HepG2 (cell line): Measurements from ENCODE around the gene METTL23. TPM values are rescaled to one million over a fixed set of nuclear protein-coding genes. Genes with fewer than 3 reads are reported as not detected.
A peak's percentile ranks its signal among the peaks of the same experiment; 100 is the strongest.

ENCODE experiments used
- CBX2 ChIP-seq, 2 experiments: fragments of 200-600 bp in 1 of 2; sonication (generic); formaldehyde crosslinking in 1 of 2; IDR thresholded peaks; 2 replicates each; pipeline versions ENCODE4 v1.7.0 to v1.8.1; 2018 to 2022; ENCODE audit warnings: low read depth in 2 of 2, low read length in 1 of 2, mild to moderate bottlenecking in 1 of 2, missing genetic modification reagents in 1 of 2
- FOXA3 ChIP-seq: IDR thresholded peaks from 2 replicates; pipeline ENCODE4 v1.6.1; 2016; ENCODE audit warnings: missing genetic modification reagents, missing compliant biosample characterization
- FOXK1 ChIP-seq: sonication (generic); formaldehyde crosslinking; IDR thresholded peaks from 2 replicates; pipeline ENCODE4 v1.4.0; 2020; ENCODE audit warnings: low read depth, missing genetic modification reagents, borderline replicate concordance
- FOXP1 ChIP-seq, 2 experiments: fragments of 450-650 bp in 1 of 2; IDR thresholded peaks; 2 replicates each; pipeline ENCODE4 v1.6.1; 2017 to 2018; ENCODE audit warnings: antibody characterized with exemption in 1 of 2
- GATA4 ChIP-seq: sonication (generic); IDR thresholded peaks from 2 replicates; pipeline ENCODE4 v1.6.1; 2016; ENCODE audit warnings: antibody characterized with exemption, low read depth, borderline replicate concordance
- KDM5A ChIP-seq: fragments of 200-600 bp; sonication (generic); IDR thresholded peaks from 2 replicates; pipeline ENCODE4 v1.7.0; 2018; ENCODE audit warnings: antibody characterized with exemption, mild to moderate bottlenecking, low read length, borderline replicate concordance
- MED1 ChIP-seq: sonication (generic); formaldehyde crosslinking; IDR thresholded peaks from 2 replicates; pipeline ENCODE4 v1.4.0; 2020; ENCODE audit warnings: missing genetic modification reagents
- PHF21A ChIP-seq: sonication (generic); formaldehyde crosslinking; IDR thresholded peaks from 2 replicates; pipeline ENCODE4 v1.5.0; 2020; ENCODE audit warnings: mild to moderate bottlenecking, missing genetic modification reagents
- PHF8 ChIP-seq: sonication (generic); formaldehyde crosslinking; IDR thresholded peaks from 2 replicates; pipeline ENCODE4 v1.5.0; 2020; ENCODE audit warnings: missing genetic modification reagents
- POGZ ChIP-seq: sonication (generic); formaldehyde crosslinking; IDR thresholded peaks from 2 replicates; pipeline ENCODE4 v1.4.0; 2020; ENCODE audit warnings: mild to moderate bottlenecking, missing genetic modification reagents
- RARA ChIP-seq: IDR thresholded peaks from 2 replicates; pipeline ENCODE4 v1.6.1; 2016; ENCODE audit warnings: missing genetic modification reagents, missing compliant biosample characterization
- REL ChIP-seq: sonication (generic); formaldehyde crosslinking; conservative IDR thresholded peaks from 2 replicates; pipeline ENCODE4 v1.8.0; 2022; ENCODE audit warnings: mild to moderate bottlenecking, missing genetic modification reagents, moderate library complexity
- REXO4 ChIP-seq: sonication (generic); formaldehyde crosslinking; IDR thresholded peaks from 2 replicates; pipeline ENCODE4 v1.8.0; 2022; ENCODE audit warnings: missing genetic modification reagents, mild to moderate bottlenecking, borderline replicate concordance
- SIN3A ChIP-seq: IDR thresholded peaks from 2 replicates; pipeline ENCODE4 v1.6.1; 2011; ENCODE audit warnings: low read depth, mild to moderate bottlenecking, control low read depth, low read length, borderline replicate concordance
- SOX6 ChIP-seq, 2 experiments: fragments of 450-650 bp in 1 of 2; sonication (generic) in 1 of 2; formaldehyde crosslinking in 1 of 2; IDR thresholded peaks; 2 replicates each; pipeline versions ENCODE4 v1.4.0 to v1.6.1; 2017 to 2020; ENCODE audit warnings: antibody characterized with exemption in 1 of 2, mild to moderate bottlenecking in 1 of 2, missing genetic modification reagents in 1 of 2
- ZKSCAN8 ChIP-seq: IDR thresholded peaks from 2 replicates; pipeline ENCODE4 v1.6.1; 2016; ENCODE audit warnings: borderline replicate concordance, missing genetic modification reagents, missing compliant biosample characterization
- ZNF564 ChIP-seq: sonication (generic); formaldehyde crosslinking; IDR thresholded peaks from 2 replicates; pipeline ENCODE4 v1.8.1; 2023; ENCODE audit warnings: mild to moderate bottlenecking, missing genetic modification reagents
- ZNF772 ChIP-seq: sonication (generic); formaldehyde crosslinking; IDR thresholded peaks from 2 replicates; pipeline ENCODE4 v1.5.0; 2020; ENCODE audit warnings: mild to moderate bottlenecking, missing genetic modification reagents
- ZNF775 ChIP-seq: sonication (generic); formaldehyde crosslinking; IDR thresholded peaks from 2 replicates; pipeline ENCODE4 v1.4.0; 2020; ENCODE audit warnings: missing genetic modification reagents, mild to moderate bottlenecking, moderate library complexity, borderline replicate concordance
- polyA plus RNA-seq, 8 experiments: library from polyadenylated mRNA; depleted of rRNA in 3 of 8; stranded (reverse) in 7 of 8; unstranded in 1 of 8; fragments of >200 nt; fragmentation: Illumina TruSeq in 4 of 8; extraction: Trizol in 4 of 8; gene quantifications; 2 replicates each; pipeline versions ENCODE4 v1.2.1 to v1.2.3, GENCODE V29; 2011 to 2016; ENCODE audit warnings: low read depth in 4 of 8, missing spikeins in 1 of 8, mixed read lengths in 1 of 8; ENCODE audit not compliant: insufficient read depth in 1 of 8
- total RNA-seq, 5 experiments: library from RNA; depleted of rRNA; stranded (reverse); fragments of >200 nt; fragmentation: Illumina TruSeq; extraction: Trizol; gene quantifications; 2 replicates each; pipeline ENCODE4 v1.2.3, GENCODE V29; 2016; ENCODE audit warnings: low read depth in 1 of 5
- TF ChIP-seq, protein P1 (sequence below): sonication (generic); formaldehyde crosslinking; IDR thresholded peaks from 2 replicates; pipeline ENCODE4 v1.5.0; 2020; ENCODE audit warnings: mild to moderate bottlenecking, missing genetic modification reagents
- TF ChIP-seq, protein P2 (sequence below): sonication (generic); formaldehyde crosslinking; IDR thresholded peaks from 2 replicates; pipeline ENCODE4 v1.5.1; 2020; ENCODE audit warnings: mild to moderate bottlenecking, moderate library complexity, missing genetic modification reagents
- TF ChIP-seq, protein P3 (sequence below): sonication (generic); formaldehyde crosslinking; IDR thresholded peaks from 2 replicates; pipeline ENCODE4 v1.8.1; 2023; ENCODE audit warnings: mild to moderate bottlenecking, inconsistent platforms, moderate library complexity, missing genetic modification reagents, borderline replicate concordance
- TF ChIP-seq, protein P4 (sequence below): sonication (generic); formaldehyde crosslinking; IDR thresholded peaks from 2 replicates; pipeline ENCODE4 v1.4.0; 2020; ENCODE audit warnings: missing genetic modification reagents, mild to moderate bottlenecking, borderline replicate concordance

Gene METTL23
- total and polyA plus RNA-seq, 2 of the 13 experiments (the other 11 are each of a cell fraction or from before 2014, with no cell fraction given): 39.9 to 104 TPM

DNA sequence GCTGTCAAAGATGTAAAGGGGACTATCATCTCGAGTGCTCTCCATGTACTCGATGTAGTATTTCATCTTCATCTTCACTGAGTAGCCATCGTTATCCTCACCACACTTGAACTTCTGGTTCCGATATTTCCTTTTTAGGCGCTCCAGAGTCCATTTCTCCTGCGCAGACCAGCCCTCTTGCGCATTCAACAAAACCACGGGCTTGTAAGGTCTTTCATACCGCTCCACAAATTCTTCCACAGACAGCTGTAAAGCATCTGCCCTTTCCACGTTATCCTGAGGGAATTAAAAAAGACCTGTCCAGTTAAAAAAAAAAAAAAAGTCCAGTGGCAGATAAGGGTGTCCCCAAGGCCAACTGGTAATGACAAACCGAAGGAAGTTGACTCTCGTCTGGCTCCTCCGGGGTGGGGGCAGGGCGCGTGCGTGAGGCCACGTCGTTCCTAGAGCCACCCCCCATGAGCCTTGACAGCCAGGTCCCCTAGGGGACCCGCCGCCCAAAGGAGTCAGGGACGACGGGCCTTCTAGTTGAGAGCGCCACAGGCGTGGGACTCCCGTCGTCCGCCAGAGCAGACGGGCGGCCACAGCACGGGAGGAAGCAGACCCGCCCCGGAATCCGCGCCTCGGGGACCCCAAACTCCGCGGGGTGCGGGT, 934 bp upstream of the METTL23 start (continued):
- TF ChIP-seq ZNF775 (CRISPR knock-in tag) (no peak), SIN3A (no peak), FOXK1 (CRISPR knock-in tag) (no peak), PHF8 (CRISPR knock-in tag) (peak; percentile 67), RARA (CRISPR knock-in tag) (no peak), PHF21A (CRISPR knock-in tag) (peak; percentile 35), ZNF772 (CRISPR knock-in tag) (no peak; the same call in 1 of the 2 replicates), SOX6 (IDR thresholded peaks at IDR 0.05) (no peak), SOX6 (CRISPR knock-in tag; IDR thresholded peaks at IDR 0.05) (peak; percentile 55), REL (CRISPR knock-in tag) (no peak), ZNF564 (no peak), MED1 (CRISPR knock-in tag) (peak; percentile 81), POGZ (CRISPR knock-in tag) (peak; percentile 2; the same call in 1 of the 2 replicates), REXO4 (CRISPR knock-in tag) (0 out of 2 replicates have a peak, but pooled peaks have one; percentile 7), FOXP1 (IDR thresholded peaks at IDR 0.05) (no peak), FOXP1 (CRISPR knock-in tag; IDR thresholded peaks at IDR 0.05) (no peak), KDM5A (no peak), CBX2 (IDR thresholded peaks at IDR 0.05; ENCODE audit: low read depth, low read length) (no peak), CBX2 (CRISPR knock-in tag; IDR thresholded peaks at IDR 0.05; ENCODE audit: low read depth) (no peak), GATA4 (0 out of 2 replicates have a peak, but pooled peaks have one; percentile 15), FOXA3 (CRISPR knock-in tag) (no peak), ZKSCAN8 (no peak)
- TF ChIP-seq, protein P1, sequence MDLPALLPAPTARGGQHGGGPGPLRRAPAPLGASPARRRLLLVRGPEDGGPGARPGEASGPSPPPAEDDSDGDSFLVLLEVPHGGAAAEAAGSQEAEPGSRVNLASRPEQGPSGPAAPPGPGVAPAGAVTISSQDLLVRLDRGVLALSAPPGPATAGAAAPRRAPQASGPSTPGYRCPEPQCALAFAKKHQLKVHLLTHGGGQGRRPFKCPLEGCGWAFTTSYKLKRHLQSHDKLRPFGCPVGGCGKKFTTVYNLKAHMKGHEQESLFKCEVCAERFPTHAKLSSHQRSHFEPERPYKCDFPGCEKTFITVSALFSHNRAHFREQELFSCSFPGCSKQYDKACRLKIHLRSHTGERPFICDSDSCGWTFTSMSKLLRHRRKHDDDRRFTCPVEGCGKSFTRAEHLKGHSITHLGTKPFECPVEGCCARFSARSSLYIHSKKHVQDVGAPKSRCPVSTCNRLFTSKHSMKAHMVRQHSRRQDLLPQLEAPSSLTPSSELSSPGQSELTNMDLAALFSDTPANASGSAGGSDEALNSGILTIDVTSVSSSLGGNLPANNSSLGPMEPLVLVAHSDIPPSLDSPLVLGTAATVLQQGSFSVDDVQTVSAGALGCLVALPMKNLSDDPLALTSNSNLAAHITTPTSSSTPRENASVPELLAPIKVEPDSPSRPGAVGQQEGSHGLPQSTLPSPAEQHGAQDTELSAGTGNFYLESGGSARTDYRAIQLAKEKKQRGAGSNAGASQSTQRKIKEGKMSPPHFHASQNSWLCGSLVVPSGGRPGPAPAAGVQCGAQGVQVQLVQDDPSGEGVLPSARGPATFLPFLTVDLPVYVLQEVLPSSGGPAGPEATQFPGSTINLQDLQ (CRISPR knock-in tag): no peak
- TF ChIP-seq, protein P2, sequence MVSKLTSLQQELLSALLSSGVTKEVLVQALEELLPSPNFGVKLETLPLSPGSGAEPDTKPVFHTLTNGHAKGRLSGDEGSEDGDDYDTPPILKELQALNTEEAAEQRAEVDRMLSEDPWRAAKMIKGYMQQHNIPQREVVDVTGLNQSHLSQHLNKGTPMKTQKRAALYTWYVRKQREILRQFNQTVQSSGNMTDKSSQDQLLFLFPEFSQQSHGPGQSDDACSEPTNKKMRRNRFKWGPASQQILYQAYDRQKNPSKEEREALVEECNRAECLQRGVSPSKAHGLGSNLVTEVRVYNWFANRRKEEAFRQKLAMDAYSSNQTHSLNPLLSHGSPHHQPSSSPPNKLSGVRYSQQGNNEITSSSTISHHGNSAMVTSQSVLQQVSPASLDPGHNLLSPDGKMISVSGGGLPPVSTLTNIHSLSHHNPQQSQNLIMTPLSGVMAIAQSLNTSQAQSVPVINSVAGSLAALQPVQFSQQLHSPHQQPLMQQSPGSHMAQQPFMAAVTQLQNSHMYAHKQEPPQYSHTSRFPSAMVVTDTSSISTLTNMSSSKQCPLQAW (CRISPR knock-in tag): peak; percentile 59
- TF ChIP-seq, protein P3, sequence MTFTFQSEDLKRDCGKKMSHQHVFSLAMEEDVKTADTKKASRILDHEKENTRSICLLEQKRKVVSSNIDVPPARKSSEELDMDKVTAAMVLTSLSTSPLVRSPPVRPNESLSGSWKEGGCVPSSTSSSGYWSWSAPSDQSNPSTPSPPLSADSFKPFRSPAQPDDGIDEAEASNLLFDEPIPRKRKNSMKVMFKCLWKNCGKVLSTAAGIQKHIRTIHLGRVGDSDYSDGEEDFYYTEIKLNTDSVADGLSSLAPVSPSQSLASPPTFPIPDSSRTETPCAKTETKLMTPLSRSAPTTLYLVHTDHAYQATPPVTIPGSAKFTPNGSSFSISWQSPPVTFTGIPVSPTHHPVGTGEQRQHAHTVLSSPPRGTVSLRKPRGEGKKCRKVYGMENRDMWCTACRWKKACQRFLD (CRISPR knock-in tag): no peak
- TF ChIP-seq, protein P4, sequence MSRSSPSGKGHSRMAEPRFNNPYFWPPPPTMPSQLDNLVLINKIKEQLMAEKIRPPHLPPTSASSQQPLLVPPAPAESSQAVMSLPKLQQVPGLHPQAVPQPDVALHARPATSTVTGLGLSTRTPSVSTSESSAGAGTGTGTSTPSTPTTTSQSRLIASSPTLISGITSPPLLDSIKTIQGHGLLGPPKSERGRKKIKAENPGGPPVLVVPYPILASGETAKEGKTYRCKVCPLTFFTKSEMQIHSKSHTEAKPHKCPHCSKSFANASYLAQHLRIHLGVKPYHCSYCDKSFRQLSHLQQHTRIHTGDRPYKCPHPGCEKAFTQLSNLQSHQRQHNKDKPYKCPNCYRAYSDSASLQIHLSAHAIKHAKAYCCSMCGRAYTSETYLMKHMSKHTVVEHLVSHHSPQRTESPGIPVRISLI (CRISPR knock-in tag): peak; percentile 87; the same call in 1 of the 2 replicates
